Left ventricle myocardium inferior (tissue), 1 donor: ENCODE measurements around the gene INTS11. TPM values are rescaled to one million over a fixed set of nuclear protein-coding genes. Genes with fewer than 3 reads are reported as not detected.

Experiments used
- DNase-seq: peaks from one replicate; pipeline ENCODE4 v3.0.0-alpha.2; 2020
- H3K27ac ChIP-seq: fragments of 200-600 bp; replicated peaks from 2 replicates; pipeline ENCODE4 v1.8.0; 2021
- H3K27me3 ChIP-seq: fragments of 200-600 bp; 2 replicates; pipeline ENCODE4 v1.8.0; 2021; ENCODE audit warnings: low read depth
- H3K36me3 ChIP-seq: fragments of 200-600 bp; 2 replicates; pipeline ENCODE4 v1.8.0; 2021
- H3K4me1 ChIP-seq: fragments of 200-600 bp; 2 replicates; pipeline ENCODE4 v1.8.0; 2021
- H3K4me3 ChIP-seq: fragments of 200-600 bp; 2 replicates; pipeline ENCODE4 v1.8.0; 2021; ENCODE audit warnings: mild to moderate bottlenecking, moderate library complexity
- H3K9me3 ChIP-seq: fragments of 200-600 bp; replicated peaks from 2 replicates; pipeline ENCODE4 v1.8.0; 2021
- CTCF ChIP-seq: fragments of 200-600 bp; IDR thresholded peaks from 2 replicates; pipeline ENCODE4 v1.8.0; 2021; ENCODE audit warnings: antibody characterized with exemption, mild to moderate bottlenecking, borderline replicate concordance
- intact Hi-C: fragments of 100-400 bp; cut with micrococcal nuclease; formaldehyde crosslinking; loops from one replicate; pipeline ENCODE4 v1.11.0; 2022
- total RNA-seq: library from RNA; stranded (reverse); fragmentation: NEBNext Ultra II Directional; extraction: Animal tissue kit (Norgen Biotek cat#: 25700); gene quantifications from one replicate; pipeline ENCODE4 v1.2.1, GENCODE V29; 2021
- donor health status: DM: no; HTN: yes; CAD: no; lungs with severe emphysema.

Gene INTS11
- total RNA-seq, 1 donor from 2014 or later, result 70.1 TPM

GRCh38 chr1:1290238-1290731 lies 34.2 kb downstream of the INTS11 start:
- H3K27me3 ChIP-seq, result peaks cover 25% of the 10 kb centered on the region
- H3K27ac ChIP-seq, result no peak overlapping the region
- peak; percentile 64 for TF ChIP-seq CTCF
- peaks cover 22% of the 10 kb centered on the region for H3K36me3 ChIP-seq
- intact Hi-C loops, result no loop called here
- no peak overlapping the region for H3K4me3 ChIP-seq
- peak; percentile 51 for DNase-seq
- peaks cover 14% of the 10 kb centered on the region for H3K4me1 ChIP-seq
- no peaks in the 10 kb centered on the region for H3K9me3 ChIP-seq

GRCh38 chr1:1287288-1288110 lies 37.0 kb downstream of the INTS11 start:
- DNase-seq, result no peak
- no peaks in the 10 kb centered on the region for H3K9me3 ChIP-seq
- H3K27ac ChIP-seq, result no peak overlapping the region
- no peak overlapping the region for H3K4me3 ChIP-seq
- TF ChIP-seq CTCF, result no peak
- no peaks in the 10 kb centered on the region for H3K36me3 ChIP-seq
- H3K4me1 ChIP-seq, result peaks cover 14% of the 10 kb centered on the region
- intact Hi-C loops, result no loop called here
- H3K27me3 ChIP-seq, result peaks cover 34% of the 10 kb centered on the region

GRCh38 chr1:1286313-1287261 lies 37.9 kb downstream of the INTS11 start:
- no peak for TF ChIP-seq CTCF
- intact Hi-C loops, result no loop called here
- DNase-seq, result no peak

DNA sequence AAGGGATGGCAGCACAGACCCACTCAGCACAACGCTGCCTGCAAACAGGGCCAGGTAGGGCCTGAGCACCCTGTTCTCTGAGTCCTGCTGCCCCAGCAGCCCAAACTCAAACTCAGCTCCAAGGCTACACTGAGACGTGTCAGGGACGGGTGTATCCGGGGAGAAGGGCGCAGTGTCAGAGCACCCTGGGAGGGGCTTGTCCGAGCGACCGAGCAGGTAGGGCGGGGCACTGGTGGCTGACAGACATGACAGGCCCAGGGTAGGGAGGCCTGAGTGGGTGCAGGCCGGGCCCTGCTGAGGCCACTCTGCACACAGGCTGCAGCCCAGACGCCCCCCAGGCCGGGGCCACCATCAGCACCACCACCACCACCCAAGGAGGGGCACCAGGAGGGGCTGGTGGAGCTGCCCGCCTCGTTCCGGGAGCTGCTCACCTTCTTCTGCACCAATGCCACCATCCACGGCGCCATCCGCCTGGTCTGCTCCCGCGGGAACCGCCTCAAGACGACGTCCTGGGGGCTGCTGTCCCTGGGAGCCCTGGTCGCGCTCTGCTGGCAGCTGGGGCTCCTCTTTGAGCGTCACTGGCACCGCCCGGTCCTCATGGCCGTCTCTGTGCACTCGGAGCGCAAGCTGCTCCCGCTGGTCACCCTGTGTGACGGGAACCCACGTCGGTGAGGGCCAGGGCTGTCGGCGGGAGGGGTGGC lies 38.7 kb downstream of the INTS11 start:
- TF ChIP-seq CTCF, result no peak
- Histone ChIP-seq H3K4me3 (no peak overlapping the region), H3K9me3 (no peaks in the 10 kb centered on the region), H3K36me3 (no peaks in the 10 kb centered on the region), H3K27ac (no peak overlapping the region), H3K4me1 (peaks cover 12% of the 10 kb centered on the region), H3K27me3 (peaks cover 34% of the 10 kb centered on the region)
- intact Hi-C loops, result no loop called here
- DNase-seq, result no peak

More at GRCh38 chr1:1286313-1287261, 37.9 kb downstream of the INTS11 start:
- H3K4me3 ChIP-seq, result no peak overlapping the region
- H3K4me1 ChIP-seq, result peaks cover 16% of the 10 kb centered on the region
- H3K27ac ChIP-seq, result no peak overlapping the region
- H3K36me3 ChIP-seq, result no peaks in the 10 kb centered on the region
- no peaks in the 10 kb centered on the region for H3K9me3 ChIP-seq
- peaks cover 34% of the 10 kb centered on the region for H3K27me3 ChIP-seq

GRCh38 chr1:1285102-1285571 lies 39.3 kb downstream of the INTS11 start:
- no peak for TF ChIP-seq CTCF
- Histone ChIP-seq H3K9me3 (no peaks in the 10 kb centered on the region), H3K27ac (no peak overlapping the region), H3K4me3 (no peak overlapping the region), H3K4me1 (peaks cover 11% of the 10 kb centered on the region), H3K36me3 (no peaks in the 10 kb centered on the region), H3K27me3 (peaks cover 34% of the 10 kb centered on the region)
- intact Hi-C loops, result no loop called here
- no peak for DNase-seq
